Small intestine (tissue), 7 donors: ENCODE results near the gene BICC1. TPM values are rescaled to one million over a fixed set of nuclear protein-coding genes. Genes with fewer than 3 reads are reported as not detected.

Experiments
- DNase-seq, 2 donors: peaks; one replicate each; pipeline versions ENCODE4 v3.0.0 to v3.0.0-alpha.2; 2013
- FAIRE-seq: peaks from 2 replicates; lab custom pipeline; 2012; peaks lifted over from hg19 to GRCh38; lab: Jason Lieb, UNC
- H3K27ac ChIP-seq, 3 donors: one replicate each; pipeline ENCODE4 v1.5.1; 2013; ENCODE audit warnings: low read length in 2 of 3, mild to moderate bottlenecking in 2 of 3, control low read depth in 1 of 3, inconsistent platforms in 1 of 3, low read depth in 1 of 3, moderate library complexity in 1 of 3
- H3K27me3 ChIP-seq, 3 donors: one replicate each; pipeline ENCODE4 v1.6.1; 2013; ENCODE audit warnings: low read length in 3 of 3, inconsistent platforms in 1 of 3; ENCODE audit not compliant: control insufficient read depth in 3 of 3, insufficient read depth in 3 of 3
- H3K36me3 ChIP-seq, 3 donors: one replicate each; pipeline ENCODE4 v1.6.1; 2013; ENCODE audit warnings: low read length in 3 of 3, inconsistent platforms in 1 of 3, low read depth in 1 of 3, mild to moderate bottlenecking in 1 of 3, moderate library complexity in 1 of 3; ENCODE audit not compliant: control insufficient read depth in 3 of 3, insufficient read depth in 2 of 3
- H3K4me1 ChIP-seq, 3 donors: one replicate each; pipeline ENCODE4 v1.6.1; 2013; ENCODE audit warnings: low read length in 2 of 3, inconsistent platforms in 1 of 3, low read depth in 1 of 3, mild to moderate bottlenecking in 1 of 3, moderate library complexity in 1 of 3; ENCODE audit not compliant: control insufficient read depth in 3 of 3, insufficient read depth in 2 of 3
- H3K4me3 ChIP-seq, 3 donors: one replicate each; pipeline ENCODE4 v1.5.1; 2013; ENCODE audit warnings: low read length in 3 of 3, control low read depth in 1 of 3, inconsistent platforms in 1 of 3, low read depth in 1 of 3, mild to moderate bottlenecking in 1 of 3, moderate library complexity in 1 of 3
- H3K9me3 ChIP-seq, 2 donors: one replicate each; pipeline ENCODE4 v1.6.1; 2013; ENCODE audit warnings: low read depth in 1 of 2, low read length in 1 of 2; ENCODE audit not compliant: control insufficient read depth in 2 of 2, insufficient read depth in 1 of 2
- WGBS, 3 donors: extraction: QIAGEN DNeasy Blood & Tissue Kit; methylation state at CpG; one replicate each; pipeline ENCODE4 v1.1.7; 2013; 5-methylcytosine and 5-hydroxymethylcytosine counted together
- polyA plus RNA-seq, 4 donors: library from polyadenylated mRNA; stranded (reverse) in 3 of 4; unstranded in 1 of 4; fragments of 200-250 nt in 3 of 4; fragments of 120-200 nt in 1 of 4; gene quantifications; one replicate each; pipeline versions ENCODE4 v1.2.1 to v1.2.3, GENCODE V29; 2013
- donor health status: healthy with polysubstance abuse.
- donor health status: control.
- donor health status: control.
- donor health status: Bipolar disorder and iron deficiency.
- donor health status: healthy.

BICC1 gene
- polyA plus RNA-seq, 4 donors, result 0.81 to 4.7 (median 1.3) TPM; not detected in 1

- Histone ChIP-seq H3K27me3 (no peaks in the 10 kb centered on the region), H3K4me3 (no peak overlapping the region), H3K36me3 (no peaks in the 10 kb centered on the region), H3K9me3 (no peaks in the 10 kb centered on the region), H3K4me1 (no peaks in the 10 kb centered on the region), H3K27ac (no peak overlapping the region)
- WGBS, 3 donors, result 82 to 83% (median 82%) methylated on average over 7 of the region's 7 CpGs
- FAIRE-seq, result no peak
- DNase-seq, result no peak
Measured at GRCh38 chr10:58796242-58796641, 283.6 kb downstream of the BICC1 start.

GRCh38 chr10:58796824-58797223 is 284.2 kb downstream of the BICC1 start:
- Histone ChIP-seq H3K9me3 (no peaks in the 10 kb centered on the region), H3K4me3 (no peak overlapping the region), H3K36me3 (no peaks in the 10 kb centered on the region), H3K27me3 (no peaks in the 10 kb centered on the region), H3K4me1 (no peaks in the 10 kb centered on the region), H3K27ac (no peak overlapping the region)
- no peak for FAIRE-seq
- no peak for DNase-seq
- 62 to 78% (median 66%) methylated on average over 4 of the region's 4 CpGs for WGBS, 3 donors

- Histone ChIP-seq H3K4me3 (no peak overlapping the region), H3K4me1 (no peaks in the 10 kb centered on the region), H3K27me3 (no peaks in the 10 kb centered on the region), H3K36me3 (no peaks in the 10 kb centered on the region), H3K27ac (no peak overlapping the region), H3K9me3 (no peaks in the 10 kb centered on the region)
- FAIRE-seq, result no peak
- DNase-seq, result no peak
Measured at GRCh38 chr10:58797356-58797755, 284.7 kb downstream of the BICC1 start.

- FAIRE-seq (no peak), DNase-seq (no peak)
- Histone ChIP-seq H3K9me3 (no peaks in the 10 kb centered on the region), H3K4me1 (no peaks in the 10 kb centered on the region), H3K4me3 (no peak overlapping the region), H3K36me3 (peaks cover 0 to 2% (median 0%) of the 10 kb centered on the region in 3 donors), H3K27me3 (no peaks in the 10 kb centered on the region), H3K27ac (no peak overlapping the region)
- 62 to 77% (median 75%) methylated on average over 1 of the region's 1 CpG for WGBS, 3 donors
Measured at GRCh38 chr10:58802047-58802446, 289.4 kb downstream of the BICC1 start.

- WGBS, 3 donors, result 38 to 67% (median 54%) methylated on average over 1 of the region's 1 CpG
- FAIRE-seq, result no peak
- no peak overlapping the region for H3K27ac ChIP-seq
Measured at GRCh38 chr10:58806323-58806722, 293.7 kb downstream of the BICC1 start.

GRCh38 chr10:58806970-58807628 is 294.4 kb downstream of the BICC1 start:
- Histone ChIP-seq H3K36me3 (peaks cover 0 to 2% (median 0%) of the 10 kb centered on the region in 3 donors), H3K9me3 (no peaks in the 10 kb centered on the region), H3K4me1 (no peaks in the 10 kb centered on the region), H3K27ac (no peak overlapping the region), H3K4me3 (no peak overlapping the region), H3K27me3 (no peaks in the 10 kb centered on the region)
- 86 to 91% (median 91%) methylated on average over 4 of the region's 4 CpGs for WGBS, 3 donors
- FAIRE-seq (no peak), DNase-seq (no peak)

More at GRCh38 chr10:58806323-58806722, 293.7 kb downstream of the BICC1 start:
- H3K4me1 ChIP-seq, result no peaks in the 10 kb centered on the region
- H3K27me3 ChIP-seq, result no peaks in the 10 kb centered on the region
- no peaks in the 10 kb centered on the region for H3K9me3 ChIP-seq
- H3K4me3 ChIP-seq, result no peak overlapping the region
- DNase-seq, result no peak
- peaks cover 0 to 2% (median 0%) of the 10 kb centered on the region in 3 donors for H3K36me3 ChIP-seq

GRCh38 chr10:58807629-58808022 is 295.0 kb downstream of the BICC1 start:
- H3K4me3 ChIP-seq, result no peak overlapping the region
- H3K27ac ChIP-seq, result no peak overlapping the region
- no peak for DNase-seq
- FAIRE-seq, result no peak
- peaks cover 0 to 2% (median 0%) of the 10 kb centered on the region in 3 donors for H3K36me3 ChIP-seq
- no peaks in the 10 kb centered on the region for H3K9me3 ChIP-seq
- H3K4me1 ChIP-seq, result no peaks in the 10 kb centered on the region
- 34 to 77% (median 60%) methylated on average over 4 of the region's 4 CpGs for WGBS, 3 donors
- no peaks in the 10 kb centered on the region for H3K27me3 ChIP-seq

- no peak overlapping the region for H3K27ac ChIP-seq
- DNase-seq (no peak), FAIRE-seq (no peak)
- H3K4me3 ChIP-seq, result no peak overlapping the region
- H3K4me1 ChIP-seq, result no peaks in the 10 kb centered on the region
- H3K9me3 ChIP-seq, result no peaks in the 10 kb centered on the region
- H3K27me3 ChIP-seq, result no peaks in the 10 kb centered on the region
- no peaks in the 10 kb centered on the region for H3K36me3 ChIP-seq
- 61 to 81% (median 72%) methylated on average over 2 of the region's 2 CpGs for WGBS, 3 donors
Measured at GRCh38 chr10:58810751-58811150, 298.1 kb downstream of the BICC1 start.

- Histone ChIP-seq H3K36me3 (no peaks in the 10 kb centered on the region), H3K4me3 (no peak overlapping the region), H3K9me3 (no peaks in the 10 kb centered on the region), H3K27ac (no peak overlapping the region), H3K27me3 (no peaks in the 10 kb centered on the region), H3K4me1 (no peaks in the 10 kb centered on the region)
- WGBS, 3 donors, result 50 to 72% (median 64%) methylated on average over 8 of the region's 8 CpGs
- FAIRE-seq (no peak), DNase-seq (peak in 1 of 2 donors; percentile 31)
Measured at GRCh38 chr10:58813573-58813972, 300.9 kb downstream of the BICC1 start.
